Measurements from ENCODE around the gene CACNA1C.
"Not testable (repeated sequence)": the region's sequence is repeated elsewhere in the genome, so short reads cannot be mapped to it uniquely, and the experiment has no call there.

CACNA1C gene

DNA sequence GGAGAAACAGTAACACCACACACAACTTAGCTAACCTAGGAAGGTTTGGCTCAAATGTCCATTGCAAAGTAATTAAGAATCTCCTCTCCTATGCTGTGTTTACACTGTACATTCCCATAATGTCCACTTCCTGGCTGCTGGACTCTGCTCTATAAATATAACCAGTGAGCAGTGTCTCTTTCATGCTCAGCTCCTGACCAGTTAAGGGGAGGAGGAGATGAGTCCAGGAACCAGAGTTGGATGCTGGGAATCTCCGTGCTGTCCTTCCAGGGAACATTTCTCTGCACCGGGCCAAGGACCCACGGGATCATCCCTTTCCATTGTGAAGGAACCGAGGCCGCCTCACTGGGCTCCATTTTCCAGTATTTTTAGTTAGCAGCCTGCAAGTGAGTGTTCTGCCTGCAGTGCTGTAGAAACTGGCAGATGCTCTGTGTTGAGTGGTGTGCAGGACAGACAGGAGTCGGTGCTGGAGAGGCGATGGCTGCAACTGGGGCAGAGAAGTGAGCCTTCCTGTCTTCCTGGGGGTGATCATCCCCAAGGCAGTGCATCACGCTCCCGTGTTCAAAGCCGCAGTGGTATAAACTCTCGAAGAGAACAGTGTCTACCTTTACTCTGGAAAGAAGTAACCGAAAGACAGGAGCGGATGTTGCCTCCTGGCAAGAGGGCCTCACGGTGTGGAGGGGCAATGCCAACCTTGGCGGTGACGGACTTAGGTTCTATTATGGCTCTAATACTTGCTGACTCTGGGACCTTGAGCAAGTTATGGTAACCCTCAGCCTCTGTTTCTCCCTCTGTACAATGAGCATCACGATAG lies 195.5 kb downstream of the CACNA1C start:
- Mint-ChIP-seq H3K27me3 (no peaks in the 10 kb centered on the region), H3K4me1 (ENCODE audit: low read depth) (no peaks in the 10 kb centered on the region), H3K27ac (no peak overlapping the region), H3K9me3 (ENCODE audit: low read depth) (no peaks in the 10 kb centered on the region), H3K36me3 (no peaks in the 10 kb centered on the region), H3K4me3 (no peak overlapping the region)

DNA sequence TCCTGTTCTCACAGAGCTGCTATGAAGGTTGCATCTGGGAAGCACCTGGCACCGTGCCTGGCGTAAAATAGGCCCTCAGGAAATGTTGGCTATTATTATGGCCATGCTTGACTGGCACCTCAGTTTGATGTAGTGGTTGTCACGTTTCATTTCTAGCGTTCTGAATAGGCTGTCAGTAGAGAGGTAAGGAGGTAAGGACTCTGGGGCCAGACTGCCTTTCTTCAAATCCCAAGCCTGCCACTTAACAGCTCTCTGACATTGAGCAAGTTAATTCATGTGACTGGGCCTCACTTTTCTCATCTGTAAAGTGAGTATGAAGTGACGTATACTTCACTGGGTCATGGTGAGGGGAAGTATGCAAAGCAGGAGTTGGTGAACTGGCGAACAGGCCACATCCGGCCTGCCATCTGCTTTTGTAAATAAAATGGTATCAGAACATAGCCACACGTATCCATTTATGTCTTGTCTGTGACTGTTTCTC lies 196.2 kb downstream of the CACNA1C start:
- H3K4me3 Mint-ChIP-seq = no peak overlapping the region
- no peaks in the 10 kb centered on the region for H3K36me3 Mint-ChIP-seq
- no peaks in the 10 kb centered on the region for H3K4me1 Mint-ChIP-seq (ENCODE audit: low read depth)
- H3K27me3 Mint-ChIP-seq = no peaks in the 10 kb centered on the region
- H3K27ac Mint-ChIP-seq = no peak overlapping the region
- no peaks in the 10 kb centered on the region for H3K9me3 Mint-ChIP-seq (ENCODE audit: low read depth)

DNA sequence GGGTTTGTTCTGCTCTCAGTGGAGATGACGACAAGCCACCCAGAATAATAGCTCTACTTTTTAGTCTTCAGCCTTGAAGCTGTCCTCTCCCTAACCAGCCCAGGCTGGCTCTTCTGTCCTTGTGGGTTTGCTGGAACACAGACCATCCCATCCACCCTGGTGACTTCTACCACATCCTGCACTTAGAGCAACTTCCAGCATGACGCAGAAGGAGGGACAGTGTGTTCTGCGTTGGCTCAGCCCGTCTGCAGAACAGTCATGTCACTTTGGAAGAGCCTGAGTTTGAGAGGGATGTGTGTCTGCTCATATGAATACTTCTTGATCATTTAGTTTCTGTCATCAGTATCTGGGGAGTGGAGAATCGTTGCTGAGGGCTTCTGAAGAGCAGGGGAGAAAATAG lies 198.0 kb downstream of the CACNA1C start:
- Mint-ChIP-seq H3K9me3 (ENCODE audit: low read depth) (no peaks in the 10 kb centered on the region), H3K27me3 (no peaks in the 10 kb centered on the region), H3K4me3 (no peak overlapping the region), H3K36me3 (no peaks in the 10 kb centered on the region), H3K4me1 (ENCODE audit: low read depth) (no peaks in the 10 kb centered on the region), H3K27ac (no peak overlapping the region)

DNA sequence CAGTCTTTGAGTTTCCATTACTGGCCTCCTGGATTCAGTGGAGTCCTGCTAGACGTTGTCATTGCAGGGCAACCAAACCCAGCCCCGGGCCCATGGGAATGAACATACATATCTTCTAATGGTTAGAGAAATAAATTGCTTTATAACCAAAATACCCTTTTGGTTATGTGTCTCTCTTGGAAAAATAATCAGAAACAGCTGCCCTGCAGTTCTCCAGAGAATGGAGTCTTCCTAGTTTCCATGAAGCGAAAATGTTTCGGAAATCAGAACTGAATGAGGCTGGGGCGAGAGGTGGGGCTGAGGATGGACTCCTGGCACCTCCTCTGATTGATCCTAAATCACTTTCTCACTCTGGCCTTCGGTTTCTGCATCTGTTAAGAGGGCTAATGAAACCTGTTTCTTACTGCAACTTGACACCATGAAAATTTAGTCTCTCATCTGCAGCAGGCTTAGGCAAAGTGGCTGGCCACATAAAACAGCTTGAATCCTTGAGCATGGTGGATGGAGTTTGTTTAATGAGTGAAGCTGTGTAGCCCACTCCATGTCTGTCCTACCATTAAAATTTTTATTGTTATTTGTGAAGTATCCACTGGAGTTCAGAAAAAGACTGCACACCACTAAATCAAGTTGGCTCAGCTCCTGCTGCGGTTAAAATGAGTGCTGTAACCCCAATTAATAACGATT lies 198.9 kb downstream of the CACNA1C start:
- Mint-ChIP-seq H3K4me3 (no peak overlapping the region), H3K27me3 (no peaks in the 10 kb centered on the region), H3K27ac (no peak overlapping the region), H3K36me3 (no peaks in the 10 kb centered on the region), H3K4me1 (ENCODE audit: low read depth) (no peaks in the 10 kb centered on the region), H3K9me3 (ENCODE audit: low read depth) (no peaks in the 10 kb centered on the region)

DNA sequence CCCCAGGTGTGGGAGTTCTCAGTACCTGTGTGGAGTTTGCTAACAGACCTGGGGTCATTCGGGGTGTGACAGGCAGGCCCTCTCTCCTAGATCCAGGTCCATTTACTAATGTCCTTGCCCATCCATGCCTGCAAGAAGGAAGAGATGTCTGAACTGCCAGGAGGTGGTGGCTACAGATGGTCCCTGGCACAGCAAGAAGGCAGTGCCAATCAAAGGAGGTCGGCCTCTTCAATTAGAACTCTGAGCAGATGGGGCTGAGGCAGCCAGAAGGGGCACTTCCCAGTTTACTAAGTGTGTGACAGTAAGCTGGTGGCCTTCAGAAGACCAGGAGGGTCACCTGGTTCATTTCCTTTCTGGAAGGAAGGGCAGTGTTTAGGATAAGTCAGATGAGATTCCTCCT lies 202.5 kb downstream of the CACNA1C start:
- peaks cover 14% of the 10 kb centered on the region for H3K4me1 Mint-ChIP-seq (ENCODE audit: low read depth)
- H3K27ac Mint-ChIP-seq = no peak overlapping the region
- H3K9me3 Mint-ChIP-seq (ENCODE audit: low read depth) = no peaks in the 10 kb centered on the region
- no peak overlapping the region for H3K4me3 Mint-ChIP-seq
- no peaks in the 10 kb centered on the region for H3K36me3 Mint-ChIP-seq
- no peaks in the 10 kb centered on the region for H3K27me3 Mint-ChIP-seq

DNA sequence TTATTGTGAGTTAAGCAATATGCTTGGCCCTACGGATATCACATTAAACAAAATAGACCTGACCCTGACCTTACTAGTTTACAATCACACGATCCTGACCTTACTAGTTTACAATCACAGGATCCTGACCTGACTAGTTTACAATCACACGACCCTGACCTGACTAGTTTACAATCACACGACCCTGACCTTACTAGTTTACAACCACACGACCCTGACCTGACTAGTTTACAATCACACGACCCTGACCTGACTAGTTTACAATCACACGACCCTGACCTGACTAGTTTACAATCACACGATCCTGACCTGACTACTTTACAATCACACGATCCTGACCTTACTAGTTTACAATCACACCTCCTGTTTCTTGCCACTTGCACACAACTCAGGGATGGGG lies 202.9 kb downstream of the CACNA1C start:
- peaks cover 14% of the 10 kb centered on the region for H3K4me1 Mint-ChIP-seq (ENCODE audit: low read depth)

DNA sequence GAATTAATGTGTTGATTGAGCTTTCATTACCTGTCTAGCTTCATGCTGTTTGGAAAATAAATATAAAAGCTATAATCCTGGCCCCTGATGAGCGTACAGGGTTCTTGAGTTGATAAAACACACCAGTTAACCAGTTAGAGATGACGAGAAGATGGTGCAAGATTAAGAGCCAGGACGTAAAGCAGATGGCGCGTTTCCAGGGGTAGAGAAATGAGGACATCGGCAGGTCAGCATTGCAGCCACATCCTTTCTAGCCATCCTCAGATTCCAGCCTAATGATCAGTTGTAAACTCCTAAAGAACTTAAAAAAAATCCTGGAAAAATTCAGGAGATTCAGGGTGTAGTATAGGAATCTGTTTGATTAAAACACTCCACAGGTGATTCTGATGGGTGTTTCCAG lies 203.7 kb downstream of the CACNA1C start:
- H3K9me3 Mint-ChIP-seq (ENCODE audit: low read depth) = no peaks in the 10 kb centered on the region
- H3K4me3 Mint-ChIP-seq = no peak overlapping the region
- peaks cover 14% of the 10 kb centered on the region for H3K4me1 Mint-ChIP-seq (ENCODE audit: low read depth)
- H3K27ac Mint-ChIP-seq = no peak overlapping the region
- H3K27me3 Mint-ChIP-seq = no peaks in the 10 kb centered on the region
- no peaks in the 10 kb centered on the region for H3K36me3 Mint-ChIP-seq

More for the DNA sequence above, 202.9 kb downstream of the CACNA1C start:
- H3K9me3 Mint-ChIP-seq (ENCODE audit: low read depth); H3K27me3 Mint-ChIP-seq; H3K4me3 Mint-ChIP-seq; H3K27ac Mint-ChIP-seq; H3K36me3 Mint-ChIP-seq: not testable (repeated sequence)

DNA sequence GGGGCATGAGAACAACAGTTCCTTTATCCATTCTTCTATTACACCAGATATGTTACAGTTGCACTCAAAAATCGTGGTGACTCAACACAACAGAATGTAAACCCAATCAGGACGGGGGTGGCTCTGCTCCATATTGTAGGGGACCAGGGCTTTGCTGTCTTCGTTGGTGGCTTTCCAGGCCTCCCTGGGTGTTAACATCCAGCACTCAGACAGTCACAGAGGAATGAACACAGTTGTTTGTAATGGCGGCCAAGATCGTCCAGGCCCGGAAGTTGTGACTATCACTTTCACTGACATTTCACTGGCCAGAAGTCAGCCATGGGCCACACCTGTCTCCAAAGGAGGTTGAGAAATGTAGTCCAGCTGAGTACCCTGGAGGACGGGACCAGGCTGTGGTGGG lies 204.1 kb downstream of the CACNA1C start:
- Mint-ChIP-seq H3K9me3 (ENCODE audit: low read depth) (no peaks in the 10 kb centered on the region), H3K4me3 (no peak overlapping the region), H3K36me3 (no peaks in the 10 kb centered on the region), H3K27me3 (no peaks in the 10 kb centered on the region), H3K4me1 (ENCODE audit: low read depth) (peaks cover 14% of the 10 kb centered on the region), H3K27ac (no peak overlapping the region)

DNA sequence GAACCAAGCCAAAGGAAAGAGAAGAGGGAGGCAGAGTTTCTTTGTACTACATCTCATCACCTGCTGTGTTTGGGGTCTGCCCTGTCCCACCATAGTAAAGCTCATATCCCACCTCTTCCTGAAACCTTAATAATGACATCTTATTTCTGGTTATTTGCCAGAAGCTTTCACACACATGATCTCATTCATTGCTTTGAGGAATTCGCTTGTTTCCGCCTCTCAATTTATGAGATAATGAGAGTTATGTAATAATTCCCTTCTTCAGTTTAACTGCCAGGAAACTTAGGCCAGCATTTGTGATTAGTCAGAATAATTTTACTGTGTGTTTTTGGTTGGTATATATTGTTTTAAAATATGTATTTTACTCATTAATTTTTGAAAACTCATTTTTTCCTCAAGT lies 205.2 kb downstream of the CACNA1C start:
- no peak overlapping the region for H3K4me3 Mint-ChIP-seq
- no peaks in the 10 kb centered on the region for H3K9me3 Mint-ChIP-seq (ENCODE audit: low read depth)
- no peaks in the 10 kb centered on the region for H3K36me3 Mint-ChIP-seq
- peaks cover 14% of the 10 kb centered on the region for H3K4me1 Mint-ChIP-seq (ENCODE audit: low read depth)
- H3K27ac Mint-ChIP-seq = no peak overlapping the region
- no peaks in the 10 kb centered on the region for H3K27me3 Mint-ChIP-seq

DNA sequence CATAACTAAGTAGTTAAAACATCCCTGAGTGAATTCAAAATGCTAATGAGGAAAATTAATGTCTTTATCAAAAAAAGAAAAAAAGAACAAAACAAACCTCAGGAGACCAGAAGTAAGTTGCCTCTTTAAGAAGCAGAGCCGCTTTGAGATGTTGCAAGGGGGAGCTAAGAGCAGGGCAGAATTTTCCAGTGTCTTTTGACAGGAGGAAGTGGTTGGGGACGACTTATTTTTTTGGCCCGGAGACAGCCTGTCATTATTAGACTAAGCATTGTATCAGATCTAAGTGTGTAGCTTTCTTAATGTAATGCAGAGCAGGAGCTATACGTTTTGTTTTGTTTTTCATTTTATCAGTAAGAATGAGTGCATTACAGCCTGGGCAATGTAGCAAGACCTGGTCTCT lies 206.6 kb downstream of the CACNA1C start:
- peak overlapping the region; percentile 12 for H3K4me3 Mint-ChIP-seq

DNA sequence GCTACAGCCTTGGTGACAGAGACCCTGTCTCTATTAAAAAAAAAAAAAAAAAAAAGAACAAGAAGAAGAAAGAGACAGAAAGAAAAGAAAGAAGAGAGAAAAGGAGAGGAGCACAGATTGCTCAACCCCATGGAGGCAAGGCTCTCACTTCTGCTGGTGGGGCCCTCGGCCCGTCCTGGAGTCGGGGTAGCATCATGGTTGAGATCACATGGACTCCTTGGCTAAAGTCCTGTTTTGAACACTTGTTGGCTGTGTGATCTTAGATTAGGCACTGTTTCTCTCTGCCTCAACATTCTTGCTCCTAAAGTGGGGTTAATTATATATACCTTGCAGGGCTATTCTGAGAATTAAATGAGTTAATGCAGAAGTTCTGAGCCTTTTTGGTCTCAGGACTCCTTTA lies 207.7 kb downstream of the CACNA1C start:
- peaks cover 14% of the 10 kb centered on the region for H3K4me1 Mint-ChIP-seq (ENCODE audit: low read depth)
- H3K4me3 Mint-ChIP-seq = no peak overlapping the region
- H3K27me3 Mint-ChIP-seq = no peaks in the 10 kb centered on the region
- no peaks in the 10 kb centered on the region for H3K36me3 Mint-ChIP-seq
- no peaks in the 10 kb centered on the region for H3K9me3 Mint-ChIP-seq (ENCODE audit: low read depth)
- no peak overlapping the region for H3K27ac Mint-ChIP-seq

More for the DNA sequence above, 206.6 kb downstream of the CACNA1C start:
- Mint-ChIP-seq H3K27ac (peak overlapping the region; percentile 54), H3K36me3 (no peaks in the 10 kb centered on the region), H3K27me3 (no peaks in the 10 kb centered on the region), H3K4me1 (ENCODE audit: low read depth) (peaks cover 14% of the 10 kb centered on the region), H3K9me3 (ENCODE audit: low read depth) (no peaks in the 10 kb centered on the region)

DNA sequence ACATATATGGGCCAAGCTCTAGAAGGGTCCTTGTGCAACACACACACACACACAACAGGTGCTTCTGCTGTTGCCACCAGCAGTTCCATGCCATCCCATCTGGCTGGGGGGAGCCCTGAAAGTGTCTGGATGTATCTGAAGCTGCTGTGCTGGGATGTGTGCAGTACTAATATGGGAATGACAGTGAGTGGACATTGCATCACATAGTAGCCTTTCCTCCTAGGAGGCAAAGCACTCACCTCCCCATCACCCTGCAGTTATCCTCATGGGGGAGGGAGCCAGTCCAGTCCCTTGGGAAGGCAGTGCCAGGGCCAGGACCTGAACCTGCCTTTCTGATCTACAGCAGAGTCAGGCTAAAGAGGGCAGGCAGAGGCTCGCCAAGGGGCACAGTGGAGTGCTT lies 208.9 kb downstream of the CACNA1C start:
- peaks cover 14% of the 10 kb centered on the region for H3K4me1 Mint-ChIP-seq (ENCODE audit: low read depth)
- no peak overlapping the region for H3K27ac Mint-ChIP-seq
- no peaks in the 10 kb centered on the region for H3K9me3 Mint-ChIP-seq (ENCODE audit: low read depth)
- H3K27me3 Mint-ChIP-seq = no peaks in the 10 kb centered on the region
- H3K4me3 Mint-ChIP-seq = no peak overlapping the region
- H3K36me3 Mint-ChIP-seq = no peaks in the 10 kb centered on the region

DNA sequence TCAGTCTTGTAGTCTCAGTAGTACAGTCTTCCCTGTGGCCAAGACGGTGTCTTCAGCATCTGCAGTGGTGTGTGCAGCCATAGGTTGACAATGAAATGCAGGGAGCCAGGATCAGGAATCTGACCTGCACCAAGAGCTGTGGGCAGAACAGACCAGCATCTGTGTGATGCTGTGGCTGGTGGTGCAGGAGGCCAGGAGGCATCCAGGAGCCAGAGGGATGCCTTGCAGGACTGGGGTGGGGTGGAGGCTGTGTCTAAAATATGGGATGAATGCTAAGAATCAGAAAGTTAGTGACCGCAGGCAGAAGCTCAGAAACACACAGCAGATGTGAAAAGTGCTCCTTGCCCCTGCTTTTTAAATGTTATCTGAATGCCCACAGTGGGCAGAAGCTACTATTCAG lies 209.7 kb downstream of the CACNA1C start:
- H3K27me3 Mint-ChIP-seq = no peaks in the 10 kb centered on the region
- no peaks in the 10 kb centered on the region for H3K36me3 Mint-ChIP-seq
- peaks cover 14% of the 10 kb centered on the region for H3K4me1 Mint-ChIP-seq (ENCODE audit: low read depth)
- H3K9me3 Mint-ChIP-seq (ENCODE audit: low read depth) = no peaks in the 10 kb centered on the region
- H3K4me3 Mint-ChIP-seq = no peak overlapping the region
- no peak overlapping the region for H3K27ac Mint-ChIP-seq

DNA sequence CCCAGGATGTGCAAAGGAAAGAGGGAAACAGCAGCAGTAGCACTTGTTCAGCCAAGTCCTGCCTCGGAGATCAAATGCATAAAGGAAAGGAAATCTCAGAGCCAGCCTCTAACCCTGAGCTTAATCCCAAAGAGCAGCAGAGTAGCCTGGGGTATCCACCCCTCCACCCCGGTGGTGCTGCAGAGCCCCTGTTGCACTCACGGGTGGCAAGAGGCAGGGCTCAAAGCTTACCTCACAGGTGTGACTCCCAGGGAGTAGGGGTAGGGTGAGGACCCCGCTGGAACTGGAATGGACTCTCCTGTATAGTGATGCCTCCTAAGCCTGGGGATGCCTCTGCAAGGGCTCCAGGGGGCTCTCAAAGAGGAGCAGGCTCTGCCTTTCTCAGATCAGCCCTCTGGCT lies 211.1 kb downstream of the CACNA1C start:
- Mint-ChIP-seq H3K4me1 (ENCODE audit: low read depth) (peaks cover 12% of the 10 kb centered on the region), H3K27me3 (no peaks in the 10 kb centered on the region), H3K9me3 (ENCODE audit: low read depth) (no peaks in the 10 kb centered on the region), H3K4me3 (no peak overlapping the region), H3K36me3 (no peaks in the 10 kb centered on the region), H3K27ac (no peak overlapping the region)

DNA sequence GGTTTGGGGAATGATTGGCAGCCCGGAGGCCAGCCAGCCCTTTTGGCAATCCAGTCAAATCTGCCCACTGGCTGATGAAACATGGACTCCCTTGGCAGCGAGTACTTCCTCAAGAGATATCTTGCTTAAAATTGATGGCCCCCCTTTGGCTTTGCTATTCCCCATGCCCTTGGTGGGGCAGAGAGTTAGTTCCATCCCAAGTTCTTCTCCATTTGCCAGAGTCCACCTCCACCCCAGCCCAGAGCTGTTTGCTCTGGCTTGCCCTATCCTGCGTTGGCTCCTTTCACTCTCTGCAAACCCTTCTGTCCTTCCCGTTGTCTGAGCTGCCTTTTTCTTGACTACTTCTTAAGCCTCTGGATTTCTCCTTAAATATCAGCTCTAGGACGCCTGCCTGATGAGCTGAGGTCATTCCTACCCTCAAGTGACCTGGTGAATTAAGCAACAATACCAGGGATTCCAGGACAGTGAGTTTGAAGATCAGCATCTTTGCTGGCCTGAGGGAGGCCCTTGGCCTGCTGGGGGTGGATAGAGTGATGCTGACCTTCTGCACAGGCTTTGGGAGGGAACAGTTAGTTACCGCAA lies 212.0 kb downstream of the CACNA1C start:
- Mint-ChIP-seq H3K27me3 (no peaks in the 10 kb centered on the region), H3K36me3 (no peaks in the 10 kb centered on the region), H3K4me3 (no peak overlapping the region), H3K4me1 (ENCODE audit: low read depth) (peaks cover 4% of the 10 kb centered on the region), H3K27ac (no peak overlapping the region), H3K9me3 (ENCODE audit: low read depth) (no peaks in the 10 kb centered on the region)

Measured in activated naive CD8-positive, alpha-beta T cell (primary cell).